IMR-90 (cell line): Measurements from ENCODE around the gene PKP4.

ENCODE experiments used
- CTCF ChIP-seq: conservative IDR thresholded peaks from 2 replicates; pipeline ENCODE4 v1.5.1; 2012; ENCODE audit warnings: mild to moderate bottlenecking, low read depth, low read length, improper control_type of control experiment
- POLR2A ChIP-seq: IDR thresholded peaks from 2 replicates; pipeline ENCODE4 v1.6.1; 2012; ENCODE audit warnings: mild to moderate bottlenecking, low read depth, low read length
- USF2 ChIP-seq: fragments of 150-350 bp; IDR thresholded peaks from 2 replicates; pipeline ENCODE4 v1.6.1; 2017; ENCODE audit warnings: mild to moderate bottlenecking, antibody characterized with exemption, low read length, low read depth

- TF ChIP-seq POLR2A: no peak
- no peak for TF ChIP-seq CTCF
- no peak for TF ChIP-seq USF2
Observed at GRCh38 chr2:158655628-158656027, 198.9 kb downstream of the PKP4 start.
